Effector CD4-positive, alpha-beta T cell (primary cell): ENCODE results near the gene ZNF680.
"Not testable (repeated sequence)": the region's sequence is repeated elsewhere in the genome, so short reads cannot be mapped to it uniquely, and the experiment has no call there.

Source experiments
- DNase-seq: peaks from one replicate; pipeline ENCODE4 v3.0.0-alpha.2; 2020

The ZNF680 gene

DNA sequence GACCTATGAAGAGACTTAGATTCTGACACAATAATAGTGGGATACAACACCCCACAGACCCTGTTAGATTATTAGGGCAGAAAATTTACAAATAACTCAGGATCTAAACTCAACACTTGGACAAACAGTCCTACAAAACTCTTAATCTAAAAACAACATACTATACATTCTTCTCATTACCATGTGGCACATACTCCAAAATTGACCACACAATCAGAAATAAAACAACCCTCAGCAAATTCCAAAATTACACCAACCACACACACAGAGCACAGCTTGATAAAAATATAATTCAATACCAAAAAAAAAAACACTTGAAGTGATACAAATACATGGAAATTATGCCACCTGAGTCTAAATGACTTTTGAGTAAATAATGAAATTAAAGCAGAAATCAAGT lies 7.8 kb downstream of the ZNF680 start:
- no peak for DNase-seq

DNA sequence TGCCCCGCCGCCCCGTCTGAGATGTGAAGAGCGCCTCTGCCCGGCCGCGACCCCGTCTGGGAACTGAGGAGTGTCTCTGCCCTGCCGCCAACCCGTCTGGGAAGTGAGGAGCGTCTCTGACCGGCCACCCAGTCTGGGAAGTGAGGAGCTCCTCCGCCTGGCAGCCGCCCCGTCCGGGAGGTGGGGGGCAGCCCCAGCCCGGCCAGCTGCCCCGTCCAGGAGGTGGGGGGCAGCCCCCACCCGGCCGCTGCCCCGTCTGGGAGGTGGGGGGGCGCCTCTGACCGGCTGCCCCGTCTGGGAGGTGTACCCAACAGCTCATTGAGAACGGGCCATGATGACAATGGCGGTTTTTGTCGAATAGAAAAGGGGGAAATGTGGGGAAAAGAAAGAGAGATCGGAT lies 8.7 kb downstream of the ZNF680 start:
- DNase-seq: not testable (repeated sequence)

DNA sequence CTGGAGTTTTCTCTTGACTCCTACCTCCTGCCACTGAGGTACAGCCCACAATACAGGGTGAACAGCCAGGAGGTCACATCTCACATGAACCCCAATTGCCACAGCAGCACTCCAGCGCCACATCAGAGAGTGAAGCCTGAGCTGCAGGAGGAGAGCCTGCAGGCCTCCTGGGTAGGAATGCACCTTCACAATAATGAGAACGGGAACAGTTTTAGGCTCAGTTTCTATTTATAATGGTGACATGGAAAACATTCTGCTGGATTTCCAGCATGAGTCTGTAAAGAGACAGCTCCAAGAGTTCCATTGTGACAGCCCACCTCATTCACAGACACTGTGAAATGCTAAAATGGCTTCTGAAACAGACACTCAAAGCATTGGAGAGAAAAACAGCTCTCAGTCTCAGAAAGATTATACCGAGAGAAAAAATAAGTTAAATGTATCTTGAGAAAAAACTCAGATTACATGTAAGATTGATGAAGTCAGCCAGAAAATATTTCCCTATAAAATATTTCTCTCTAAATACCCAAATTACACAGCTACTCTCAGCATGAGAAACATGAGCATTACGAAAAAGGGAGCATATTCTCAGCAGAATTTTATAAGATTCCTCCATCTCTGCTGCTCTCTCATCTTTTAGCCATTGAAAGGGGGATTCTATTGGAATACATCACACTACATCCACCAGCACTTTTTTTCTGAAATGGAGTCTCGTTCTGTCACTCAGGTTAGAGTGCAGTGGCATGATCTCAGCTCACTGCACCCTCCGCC lies 11.3 kb downstream of the ZNF680 start:
- no peak for DNase-seq

DNA sequence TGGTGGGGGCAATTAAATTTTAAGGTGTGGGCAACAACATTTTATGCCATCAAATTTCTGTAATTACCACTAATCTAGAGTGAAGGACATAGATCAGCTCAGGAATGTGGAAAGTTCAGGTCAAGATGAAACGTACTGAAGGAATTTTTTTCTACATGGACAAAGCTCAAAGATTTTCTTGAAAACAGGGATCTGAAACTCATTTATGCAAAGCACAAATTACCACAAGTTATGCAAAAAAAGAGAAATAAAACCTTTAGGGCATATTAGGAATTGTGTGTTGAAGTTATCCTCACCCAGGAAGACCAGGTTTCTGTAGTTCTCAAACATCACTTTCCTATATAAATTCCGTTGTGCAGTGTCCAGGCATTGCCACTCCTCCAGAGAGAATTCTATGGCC lies 18.9 kb downstream of the ZNF680 start:
- DNase-seq: no peak

DNA sequence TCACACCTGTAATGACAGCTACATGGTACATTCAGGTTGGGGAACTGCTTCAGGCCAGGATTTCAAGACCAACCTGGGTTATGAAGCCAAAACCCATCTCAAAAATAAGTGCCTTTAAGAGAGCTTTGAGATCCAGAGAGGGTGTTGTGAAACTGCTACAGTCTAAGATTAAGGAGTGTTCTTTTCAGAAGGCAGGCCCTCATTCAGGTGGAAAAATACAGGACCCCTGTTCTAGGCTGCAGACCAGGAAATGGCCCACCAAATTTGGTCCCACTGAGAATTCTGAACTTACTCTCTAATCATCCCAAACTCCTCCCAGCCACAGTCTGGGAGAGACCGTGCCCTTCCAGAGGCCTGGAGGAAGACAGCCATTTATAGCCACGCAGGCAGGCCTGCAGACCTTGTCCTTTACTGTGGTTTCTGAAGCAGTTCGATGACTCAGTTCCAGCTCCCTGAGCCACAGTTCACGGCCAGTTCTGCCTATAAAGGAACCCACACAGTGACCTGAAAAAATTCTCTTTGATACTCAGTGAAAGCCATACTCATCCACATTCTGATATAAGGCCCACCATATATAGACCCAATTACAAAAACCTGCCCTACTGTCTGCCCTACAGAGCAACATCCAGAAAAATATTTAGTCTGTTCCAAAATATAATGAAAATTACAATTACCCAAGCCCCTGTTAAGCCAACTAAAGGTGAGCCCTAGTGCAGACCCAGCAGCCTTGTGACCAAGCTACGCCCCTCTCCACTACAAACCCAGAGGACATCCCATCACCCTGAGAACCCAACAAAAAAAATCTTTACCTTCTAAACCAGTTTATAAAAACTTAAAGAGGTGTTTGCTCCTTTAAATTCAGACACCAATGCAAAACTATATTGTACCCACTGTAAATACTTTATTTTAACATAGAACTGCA lies 21.2 kb downstream of the ZNF680 start:
- no peak for DNase-seq

DNA sequence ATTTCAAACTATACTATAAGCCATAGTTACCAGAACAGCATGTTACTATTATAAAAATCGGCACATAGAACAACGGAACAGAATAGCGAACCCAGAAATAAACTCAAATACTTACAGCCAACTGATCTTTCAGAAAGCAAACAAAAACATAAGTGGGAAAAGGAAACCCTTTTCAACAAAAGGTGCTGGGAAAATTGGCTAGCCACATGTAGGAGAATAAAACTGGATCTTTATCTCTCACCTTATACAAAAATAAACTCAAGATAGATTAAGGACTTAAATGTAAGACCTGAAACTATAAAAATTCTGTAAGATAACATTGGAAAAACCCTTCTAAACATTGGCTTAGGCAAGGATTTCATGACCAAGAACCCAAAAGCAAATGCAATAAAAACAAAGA lies 29.1 kb downstream of the ZNF680 start:
- DNase-seq: no peak

DNA sequence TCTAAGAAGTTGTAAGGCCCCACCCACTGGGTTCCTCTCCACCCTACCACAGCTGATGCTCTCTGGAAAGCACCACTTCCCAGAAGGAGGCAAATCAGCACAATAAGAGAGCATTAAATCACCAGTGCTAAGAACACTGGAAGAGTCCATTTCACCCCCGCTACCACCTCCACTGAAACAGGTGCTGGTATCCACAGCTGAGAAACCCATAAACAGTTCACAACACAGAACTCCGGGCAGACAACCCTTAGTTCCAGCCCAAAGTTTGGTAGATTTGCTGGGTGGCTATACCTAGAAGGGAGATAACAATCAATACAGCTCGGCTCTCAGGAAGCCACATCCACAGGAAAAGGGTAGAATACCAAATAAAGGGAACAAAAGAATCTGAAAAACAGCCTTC lies 34.1 kb downstream of the ZNF680 start:
- DNase-seq: no peak

DNA sequence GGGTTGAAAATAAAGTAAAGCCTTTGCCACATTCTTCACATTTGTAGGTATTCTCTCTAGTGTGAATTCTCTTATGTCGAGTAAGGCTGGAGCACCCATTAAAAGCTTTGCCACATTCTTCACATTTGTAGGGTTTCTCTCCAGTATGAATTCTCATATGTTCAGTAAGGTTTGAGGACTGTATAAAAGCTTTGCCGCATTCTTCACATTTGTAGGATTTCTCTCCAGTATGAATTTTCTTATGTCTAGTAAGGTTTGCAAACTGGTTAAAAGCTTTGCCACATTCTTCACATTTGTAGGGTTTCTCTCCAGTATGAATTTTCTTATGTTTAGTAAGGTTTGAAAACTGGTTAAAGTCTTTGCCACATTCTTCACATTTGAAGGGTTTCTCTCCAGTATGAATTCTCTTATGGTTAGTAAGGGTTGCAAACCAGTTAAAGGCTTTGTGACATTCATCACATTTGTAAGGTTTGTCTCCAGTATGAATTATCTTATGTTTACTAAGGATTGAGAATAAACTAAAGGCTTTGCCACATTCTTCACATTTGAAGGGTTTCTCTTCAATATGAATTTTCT lies 41.4 kb downstream of the ZNF680 start:
- DNase-seq: no peak

DNA sequence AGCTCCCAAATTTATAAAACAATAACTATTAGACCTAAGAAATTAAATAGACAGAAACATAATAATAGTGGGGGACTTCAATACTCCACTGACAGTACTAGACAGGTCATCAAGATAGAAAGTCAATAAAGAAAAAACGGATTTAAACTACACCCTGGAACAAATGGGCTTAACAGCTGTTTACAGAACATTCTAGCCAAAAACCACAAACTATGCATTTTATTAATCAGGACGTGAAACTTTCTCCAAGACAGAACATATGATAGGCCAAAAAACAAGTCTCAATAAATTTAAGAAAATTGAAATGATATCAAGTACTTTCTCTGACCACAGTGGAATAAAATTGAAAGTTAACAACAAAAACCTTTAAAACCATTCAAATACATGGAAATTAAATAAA lies 46.4 kb downstream of the ZNF680 start:
- no peak for DNase-seq

DNA sequence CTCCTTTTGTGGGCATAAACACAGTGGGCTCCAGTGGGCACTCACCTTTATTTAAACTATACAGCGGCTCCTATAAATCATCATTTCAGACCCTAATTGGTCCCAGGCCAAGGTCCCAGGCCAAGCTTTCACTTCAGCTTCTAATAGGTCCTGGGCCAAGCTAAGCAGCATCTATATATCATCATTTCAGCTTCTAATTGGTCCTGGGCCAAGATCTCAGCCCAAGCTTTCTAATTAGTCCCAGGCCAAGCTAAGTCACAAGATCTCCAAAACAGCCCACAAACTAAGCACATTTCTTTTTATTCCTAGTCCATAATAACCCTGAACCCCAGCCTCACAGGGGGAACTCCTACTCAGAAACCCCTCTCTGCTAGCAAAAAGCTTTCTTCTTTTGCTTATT lies 47.1 kb downstream of the ZNF680 start:
- no peak for DNase-seq

DNA sequence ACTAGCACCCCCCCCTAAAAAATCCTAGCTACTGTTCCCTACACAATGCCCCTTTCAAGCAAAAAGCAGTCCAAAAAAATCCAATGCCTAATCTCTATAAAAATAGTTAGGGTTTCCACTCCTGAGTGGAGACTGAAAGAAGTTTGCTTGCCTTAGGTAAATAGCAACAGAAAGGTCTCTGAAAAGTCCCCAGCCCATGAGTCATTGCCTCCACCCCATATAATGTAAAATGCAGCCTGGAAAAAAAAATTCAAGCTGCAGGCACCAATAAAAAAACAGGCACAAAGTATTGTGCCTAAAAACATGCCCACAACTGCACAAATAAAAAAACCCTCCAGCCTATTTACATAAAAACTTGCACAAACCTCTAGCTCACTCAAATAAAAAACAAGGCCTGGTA lies 47.5 kb downstream of the ZNF680 start:
- DNase-seq: no peak

DNA sequence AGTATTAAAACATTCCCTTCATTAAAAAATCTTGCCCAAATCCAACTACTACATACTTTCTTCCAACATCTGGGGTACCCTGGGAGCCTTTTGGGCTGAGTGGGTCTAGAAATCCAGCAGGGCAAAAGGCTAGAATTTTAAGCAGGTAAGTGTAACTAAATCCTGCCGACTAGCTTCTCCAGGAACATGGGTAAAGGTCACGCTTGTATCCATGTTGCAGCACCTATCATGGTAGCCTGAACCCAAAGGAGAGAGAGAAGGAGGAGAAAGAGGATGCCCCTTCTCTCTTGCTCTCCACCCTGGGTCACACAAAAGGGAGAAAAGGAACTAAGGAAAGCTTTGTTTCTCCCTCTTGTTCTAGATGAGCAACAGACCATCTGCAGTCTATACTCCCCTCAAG lies 53.3 kb downstream of the ZNF680 start:
- DNase-seq: no peak

DNA sequence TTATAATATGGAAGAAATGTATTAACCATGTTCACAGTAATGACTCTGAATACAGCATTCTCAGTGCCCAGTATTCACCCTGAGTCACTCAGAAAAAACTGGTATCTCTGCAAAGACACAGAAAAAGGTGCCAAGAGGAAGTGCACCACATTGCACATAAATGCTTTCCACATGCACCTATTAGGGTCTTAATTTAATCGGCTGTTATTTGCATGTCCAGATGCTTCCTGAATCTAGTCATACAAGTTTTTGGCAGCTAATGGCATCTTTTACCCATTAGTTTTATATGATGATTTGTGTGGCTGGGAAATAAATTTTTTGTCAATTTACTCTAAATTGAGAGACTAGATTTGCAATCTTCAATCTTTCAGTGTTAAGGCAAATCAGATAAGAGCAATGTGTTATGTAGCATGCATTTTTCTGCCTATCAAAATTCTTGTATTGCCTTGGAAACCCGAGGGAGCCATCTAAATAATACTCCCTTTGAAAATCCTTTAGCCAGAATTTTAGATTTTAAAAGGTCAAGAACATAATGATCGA lies 58.2 kb downstream of the ZNF680 start:
- DNase-seq: no peak

DNA sequence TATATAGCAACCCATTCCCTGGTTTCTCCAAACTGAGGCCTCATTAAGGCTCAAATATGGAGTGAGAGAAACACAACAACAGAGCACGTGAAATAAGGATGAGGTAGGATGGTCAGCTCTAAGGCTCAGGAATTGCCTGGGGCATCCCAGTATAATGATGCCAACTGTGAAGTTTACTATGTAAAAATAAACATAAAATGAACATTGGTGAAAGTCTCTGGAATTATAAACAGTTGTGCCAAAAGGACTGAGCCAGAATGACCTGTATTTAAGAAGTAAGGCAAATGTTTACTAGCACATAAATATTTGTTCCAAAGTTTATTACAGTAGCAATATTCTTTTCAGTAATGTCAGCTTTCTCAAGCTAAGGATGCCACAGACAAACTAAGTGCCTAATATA lies 64.6 kb downstream of the ZNF680 start:
- no peak for DNase-seq

DNA sequence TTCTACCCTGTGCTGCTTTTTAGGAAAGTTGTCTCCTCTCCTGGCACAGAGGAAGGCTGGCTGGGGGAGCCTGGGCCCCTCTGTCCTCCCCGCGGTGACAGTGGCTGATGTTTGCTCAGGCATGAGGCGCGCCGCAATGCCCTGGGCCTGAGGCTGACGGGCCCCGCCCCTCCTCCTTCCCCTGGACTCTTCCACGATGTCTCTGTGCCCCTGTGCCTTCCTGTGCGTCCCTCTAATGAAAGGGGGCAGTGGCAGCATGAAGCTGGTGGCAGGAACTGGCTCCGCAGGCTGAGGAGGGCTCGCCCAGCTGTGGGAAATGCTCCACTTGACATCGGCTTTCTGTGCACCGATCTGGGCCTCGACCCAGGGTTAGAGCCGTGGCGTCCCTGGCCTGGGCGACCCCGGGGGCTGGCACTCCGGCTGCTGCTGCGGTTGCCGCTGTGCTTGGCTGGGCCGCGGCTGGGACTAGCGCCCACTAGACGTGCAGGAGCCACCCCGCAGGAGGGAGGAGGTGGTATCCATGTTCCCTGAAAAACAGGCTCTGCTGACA lies 67.9 kb downstream of the ZNF680 start:
- no peak for DNase-seq

DNA sequence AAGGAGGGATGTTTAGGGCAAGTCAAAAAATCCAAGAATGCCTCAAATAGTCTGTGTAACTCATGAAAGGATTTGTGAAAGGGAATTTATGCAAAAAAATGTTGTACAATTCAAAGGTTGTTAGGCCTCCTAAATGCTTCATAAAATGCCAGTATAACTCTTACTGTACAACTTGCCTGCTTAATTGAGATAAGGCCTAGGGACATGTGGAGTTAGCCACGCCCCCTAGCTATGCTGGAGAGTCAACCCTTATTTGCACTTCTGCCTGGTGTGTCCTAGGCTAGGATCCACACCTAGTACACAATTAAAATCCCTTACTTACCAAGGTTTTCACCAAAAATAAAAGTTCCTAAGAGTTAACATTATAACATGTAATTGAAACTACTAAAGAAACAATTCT lies 77.2 kb downstream of the ZNF680 start:
- DNase-seq: no peak
